ENCODE measurements around the gene IL25.

IL25 gene

GRCh38 chr14:23405516-23406025 is 33.0 kb downstream of the IL25 start:
- DNase-seq, result no peak
- no peak overlapping the region for H3K4me3 ChIP-seq (ENCODE audit: low read depth, low read length)
- H3K9me3 ChIP-seq, result no peaks in the 10 kb centered on the region
- no peaks in the 10 kb centered on the region for H3K36me3 ChIP-seq
- H3K4me1 ChIP-seq, result no peaks in the 10 kb centered on the region
- TF ChIP-seq, protein P1, sequence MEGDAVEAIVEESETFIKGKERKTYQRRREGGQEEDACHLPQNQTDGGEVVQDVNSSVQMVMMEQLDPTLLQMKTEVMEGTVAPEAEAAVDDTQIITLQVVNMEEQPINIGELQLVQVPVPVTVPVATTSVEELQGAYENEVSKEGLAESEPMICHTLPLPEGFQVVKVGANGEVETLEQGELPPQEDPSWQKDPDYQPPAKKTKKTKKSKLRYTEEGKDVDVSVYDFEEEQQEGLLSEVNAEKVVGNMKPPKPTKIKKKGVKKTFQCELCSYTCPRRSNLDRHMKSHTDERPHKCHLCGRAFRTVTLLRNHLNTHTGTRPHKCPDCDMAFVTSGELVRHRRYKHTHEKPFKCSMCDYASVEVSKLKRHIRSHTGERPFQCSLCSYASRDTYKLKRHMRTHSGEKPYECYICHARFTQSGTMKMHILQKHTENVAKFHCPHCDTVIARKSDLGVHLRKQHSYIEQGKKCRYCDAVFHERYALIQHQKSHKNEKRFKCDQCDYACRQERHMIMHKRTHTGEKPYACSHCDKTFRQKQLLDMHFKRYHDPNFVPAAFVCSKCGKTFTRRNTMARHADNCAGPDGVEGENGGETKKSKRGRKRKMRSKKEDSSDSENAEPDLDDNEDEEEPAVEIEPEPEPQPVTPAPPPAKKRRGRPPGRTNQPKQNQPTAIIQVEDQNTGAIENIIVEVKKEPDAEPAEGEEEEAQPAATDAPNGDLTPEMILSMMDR (IDR thresholded peaks at IDR 0.05; ENCODE audit: low read depth, low read length), result no peak
- peaks cover 19% of the 10 kb centered on the region for H3K27me3 ChIP-seq

DNA sequence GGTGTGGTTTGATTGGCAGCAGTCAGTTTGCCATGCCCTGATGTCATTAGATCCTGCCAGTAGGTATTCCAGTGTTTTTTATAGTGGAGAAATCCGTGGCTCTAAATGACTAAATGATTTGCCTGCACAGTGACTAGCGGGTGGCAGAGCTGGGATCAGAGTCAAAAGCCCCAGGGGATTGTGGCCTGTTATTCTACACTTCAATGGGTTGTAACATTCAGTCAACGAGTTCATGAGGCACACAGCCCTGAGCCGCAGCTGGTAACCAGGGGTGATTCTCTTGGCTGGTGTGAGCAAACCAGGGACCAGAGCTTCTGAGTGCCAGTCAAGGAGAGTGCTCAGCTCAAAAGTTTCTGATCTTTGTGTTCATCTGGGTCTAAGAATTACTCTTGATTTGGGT is 33.6 kb downstream of the IL25 start:
- no peak for DNase-seq

DNA sequence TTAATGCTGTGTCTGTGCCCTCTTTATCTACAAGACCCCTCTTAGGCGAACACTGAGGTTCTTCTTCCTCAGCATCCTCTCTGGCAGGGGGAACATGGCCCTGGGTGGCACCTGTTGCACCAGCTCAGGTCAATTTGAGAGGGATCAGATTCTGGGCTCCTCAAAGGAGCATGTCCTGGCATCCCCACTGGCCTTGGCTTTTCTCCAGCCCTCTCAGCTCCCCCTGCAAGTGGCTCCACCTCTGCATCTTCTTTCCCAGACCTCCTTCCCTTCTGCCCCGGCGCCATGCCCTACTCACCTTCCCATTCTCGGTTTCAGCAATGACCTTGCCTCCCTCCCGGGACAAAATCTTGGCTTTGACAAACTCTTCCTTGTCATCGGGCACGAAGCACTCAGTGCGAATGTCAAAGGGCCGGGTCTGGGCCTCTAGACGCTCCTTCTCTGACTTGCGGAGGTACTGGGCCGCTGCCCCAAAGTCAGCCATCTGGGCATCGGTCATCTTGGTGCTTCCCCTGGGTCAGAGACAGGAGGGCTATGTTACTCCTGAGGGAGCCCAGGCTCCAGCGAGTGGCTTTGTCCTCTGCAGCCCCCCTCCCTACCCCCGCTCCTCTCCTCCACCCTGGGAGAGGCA is 34.2 kb downstream of the IL25 start:
- TF ChIP-seq, protein P1 (IDR thresholded peaks at IDR 0.05; ENCODE audit: low read depth, low read length), result no peak
- H3K27me3 ChIP-seq, result peaks cover 29% of the 10 kb centered on the region

More for the DNA sequence above, 33.6 kb downstream of the IL25 start:
- TF ChIP-seq, protein P1 (IDR thresholded peaks at IDR 0.05; ENCODE audit: low read depth, low read length), result no peak
- Histone ChIP-seq H3K27me3 (peaks cover 24% of the 10 kb centered on the region), H3K9me3 (no peaks in the 10 kb centered on the region), H3K4me3 (ENCODE audit: low read depth, low read length) (no peak overlapping the region), H3K36me3 (no peaks in the 10 kb centered on the region), H3K4me1 (no peaks in the 10 kb centered on the region)

DNA sequence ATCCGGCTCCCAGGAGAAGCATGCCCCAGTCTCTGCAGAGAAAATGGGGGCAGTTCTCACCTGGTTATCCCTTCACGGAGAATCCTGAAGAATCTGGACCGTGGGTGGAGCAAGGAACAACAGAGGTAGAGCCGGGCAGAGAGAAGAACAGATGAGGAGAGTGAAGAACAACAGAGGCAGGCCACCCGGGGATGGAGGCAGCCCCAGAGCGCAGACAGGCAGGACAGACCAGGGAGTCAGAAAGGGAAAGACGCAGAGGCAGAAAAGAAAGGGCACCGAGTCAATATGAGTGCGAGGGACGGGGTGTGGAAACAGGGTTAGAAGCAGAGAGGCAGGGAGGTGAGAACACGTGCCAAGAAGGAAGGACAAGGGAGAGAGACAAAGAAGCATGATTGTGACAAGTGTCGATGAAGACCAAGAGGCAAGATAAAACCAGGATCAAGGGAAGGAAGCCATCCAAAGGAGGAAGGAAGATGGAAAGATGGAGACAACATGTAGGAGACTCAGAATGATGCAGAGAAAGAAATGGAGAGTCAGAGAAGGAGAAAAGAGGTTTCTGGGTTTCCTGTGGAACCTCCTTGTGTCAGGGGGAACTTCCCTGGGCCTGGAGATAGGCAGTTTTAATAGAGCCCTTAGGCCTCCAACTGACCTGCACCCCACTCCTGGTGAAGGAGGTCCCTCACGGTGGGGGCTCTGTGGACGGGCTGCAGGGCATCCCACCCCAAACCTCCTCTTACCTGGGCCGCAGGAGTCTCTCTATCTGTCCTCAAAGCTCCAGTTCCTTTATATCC is 35.1 kb downstream of the IL25 start, which contains the start of gene MYH6:
Gene MYH6, minus strand, starts transcription at position 758 of the 791 bp plus-strand sequence. CDS start 1,050 bp downstream, outside the sequence.
- no peak for DNase-seq
- TF ChIP-seq, protein P1 (IDR thresholded peaks at IDR 0.05; ENCODE audit: low read depth, low read length), result no peak
- Histone ChIP-seq H3K36me3 (no peaks in the 10 kb centered on the region), H3K27me3 (peaks cover 35% of the 10 kb centered on the region), H3K4me3 (ENCODE audit: low read depth, low read length) (no peak within 1 kb of the TSS), H3K9me3 (no peaks in the 10 kb centered on the region), H3K4me1 (no peaks in the 10 kb centered on the region)

More for the DNA sequence above, 34.2 kb downstream of the IL25 start:
- no peak for DNase-seq
- Histone ChIP-seq H3K4me1 (no peaks in the 10 kb centered on the region), H3K9me3 (no peaks in the 10 kb centered on the region), H3K36me3 (no peaks in the 10 kb centered on the region), H3K4me3 (ENCODE audit: low read depth, low read length) (no peak overlapping the region)

GRCh38 chr14:23408307-23408630 is 35.7 kb downstream of the IL25 start:
- DNase-seq, result no peak
- peaks cover 30% of the 10 kb centered on the region for H3K27me3 ChIP-seq
- TF ChIP-seq, protein P1 (IDR thresholded peaks at IDR 0.05; ENCODE audit: low read depth, low read length), result no peak
- H3K4me3 ChIP-seq (ENCODE audit: low read depth, low read length), result no peak overlapping the region
- H3K36me3 ChIP-seq, result no peaks in the 10 kb centered on the region
- no peaks in the 10 kb centered on the region for H3K4me1 ChIP-seq
- no peaks in the 10 kb centered on the region for H3K9me3 ChIP-seq

DNA sequence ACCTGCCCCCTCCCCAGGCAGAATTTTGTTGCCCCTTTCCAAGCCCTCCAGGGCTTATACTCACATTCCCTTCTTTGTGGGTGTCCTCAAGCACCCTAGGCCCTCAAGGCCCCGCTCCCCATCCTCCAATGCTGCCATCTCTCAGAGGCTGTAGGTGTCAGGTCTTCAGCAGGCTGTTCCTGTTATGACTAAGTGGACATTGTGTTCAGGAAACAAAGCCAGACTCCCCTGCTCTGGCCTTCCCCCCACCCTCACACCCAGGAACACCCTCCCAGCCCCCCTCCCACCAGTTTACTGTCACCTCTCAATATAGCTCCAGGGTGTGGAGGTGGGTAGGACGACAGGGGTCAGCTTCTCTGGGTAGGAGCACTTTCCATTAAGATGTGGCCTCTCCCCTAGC is 36.9 kb downstream of the IL25 start:
- DNase-seq, result no peak
- H3K9me3 ChIP-seq, result no peaks in the 10 kb centered on the region
- no peaks in the 10 kb centered on the region for H3K36me3 ChIP-seq
- H3K27me3 ChIP-seq, result peaks cover 23% of the 10 kb centered on the region
- TF ChIP-seq, protein P1 (IDR thresholded peaks at IDR 0.05; ENCODE audit: low read depth, low read length), result no peak
- H3K4me3 ChIP-seq (ENCODE audit: low read depth, low read length), result no peak overlapping the region
- H3K4me1 ChIP-seq, result no peaks in the 10 kb centered on the region

All from BE2C (cell line).